ENCODE measurements around the gene ZBTB7C. TPM values are rescaled to one million over a fixed set of nuclear protein-coding genes. Genes with fewer than 3 reads are reported as not detected.
A peak's percentile ranks its signal among the peaks of the same experiment; 100 is the strongest.

ZBTB7C gene
- total and polyA plus RNA-seq, 2 of the 8 experiments (the other 6 are each of a cell fraction or from before 2014, with no cell fraction given) = 0.15 to 0.45 TPM

- FAIRE-seq (no peak), DNase-seq (ENCODE audit: low read depth in 1 of 2, low spot score in 2 of 2) (no peak)
- Histone ChIP-seq H4K8ac (ENCODE audit: extremely low read depth, insufficient read depth, low read length) (no peak overlapping the region), H3K36me3 (ENCODE audit: control insufficient read depth in 2 of 4, insufficient read depth in 4 of 4, low read length in 3 of 4) (no peaks in the 10 kb centered on the region; a peak in 1 of 8 replicates), H2BK5ac (ENCODE audit: low read depth, low read length) (no peak overlapping the region), H4K20me1 (replicated peaks in 1 of 2; ENCODE audit: control insufficient read depth in 1 of 2, insufficient read depth in 2 of 2, low read length in 2 of 2) (no peaks in the 10 kb centered on the region), H3K14ac (ENCODE audit: insufficient read length) (no peak overlapping the region), H3K4me2 (ENCODE audit: insufficient read depth in 1 of 2, low read depth in 2 of 2, low read length in 2 of 2) (peak overlapping the region in 1 of 2 experiments; percentile 16; a peak in 1 of 4 replicates), H3K23me2 (ENCODE audit: low read depth, low read length) (no peaks in the 10 kb centered on the region), H3K4me3 (ENCODE audit: extremely low read depth in 1 of 4, insufficient read depth in 2 of 4, low read depth in 3 of 4, low read length in 4 of 4) (no peak overlapping the region), H2BK15ac (ENCODE audit: low read length) (no peak overlapping the region), H3K4me1 (replicated peaks in 1 of 4; ENCODE audit: control insufficient read depth in 3 of 4, insufficient read depth in 4 of 4, low read length in 3 of 4) (peaks cover 0 to 13% (median 6%) of the 10 kb centered on the region in 4 experiments; a peak in 3 of 7 replicates), H4K5ac (ENCODE audit: insufficient read length, low read depth, low read length) (no peak overlapping the region), H2BK120ac (replicated peaks; ENCODE audit: low read depth, low read length) (no peak overlapping the region), H3K79me2 (ENCODE audit: control insufficient read depth in 1 of 2, insufficient read depth in 2 of 2, low read length in 2 of 2) (no peaks in the 10 kb centered on the region), H3K9ac (replicated peaks in 1 of 4; ENCODE audit: extremely low read depth in 1 of 4, low read depth in 3 of 4, low read length in 3 of 4) (no peak overlapping the region), H2AFZ (ENCODE audit: low read length) (peak overlapping the region; percentile 37; the same call in 1 of the 2 replicates), H4K91ac (replicated peaks; ENCODE audit: insufficient read length, low read length) (no peak overlapping the region), H3K27ac (ENCODE audit: low read depth, low read length) (no peak overlapping the region), H3K9me3 (ENCODE audit: insufficient read depth in 2 of 2, low read depth in 1 of 2, low read length in 1 of 2) (no peaks in the 10 kb centered on the region), H2BK20ac (ENCODE audit: low read length) (no peak overlapping the region), H2AK5ac (ENCODE audit: low read depth, low read length) (no peak overlapping the region), H3K56ac (replicated peaks; ENCODE audit: insufficient read length, low read depth, low read length) (no peak overlapping the region), H3K18ac (ENCODE audit: extremely low read depth, low read length) (no peak overlapping the region), H2BK12ac (ENCODE audit: low read depth, low read length) (no peak overlapping the region), H3K27me3 (replicated peaks in 1 of 4; ENCODE audit: control insufficient read depth in 3 of 4, extremely low read depth in 1 of 4, insufficient read depth in 3 of 4, low read length in 3 of 4) (no peaks in the 10 kb centered on the region), H3K79me1 (ENCODE audit: low read depth, low read length) (no peaks in the 10 kb centered on the region), H3K23ac (ENCODE audit: insufficient read length) (no peak overlapping the region), H3K4ac (replicated peaks; ENCODE audit: insufficient read length, low read depth, low read length) (no peak overlapping the region)
- WGBS, 2 experiments (ENCODE audit: extremely low coverage in 1 of 2, insufficient coverage in 1 of 2, insufficient read length in 1 of 2, insufficient replicate concordance in 2 of 2, low coverage in 1 of 2, low lambda C conversion rate in 2 of 2, missing lambda C conversion rate in 1 of 2) = 59% methylated on average over 6 of the region's 6 CpGs; no CpG with 5 or more reads in 1 of the 2 experiments
- no peak for TF ChIP-seq CBX8 (IDR thresholded peaks at IDR 0.05; ENCODE audit: borderline replicate concordance, low read depth, low read length)
- TF ChIP-seq GTF2F1 (IDR thresholded peaks at IDR 0.05; ENCODE audit: borderline replicate concordance, low read depth, low read length) = no peak
- TF ChIP-seq, protein P1, sequence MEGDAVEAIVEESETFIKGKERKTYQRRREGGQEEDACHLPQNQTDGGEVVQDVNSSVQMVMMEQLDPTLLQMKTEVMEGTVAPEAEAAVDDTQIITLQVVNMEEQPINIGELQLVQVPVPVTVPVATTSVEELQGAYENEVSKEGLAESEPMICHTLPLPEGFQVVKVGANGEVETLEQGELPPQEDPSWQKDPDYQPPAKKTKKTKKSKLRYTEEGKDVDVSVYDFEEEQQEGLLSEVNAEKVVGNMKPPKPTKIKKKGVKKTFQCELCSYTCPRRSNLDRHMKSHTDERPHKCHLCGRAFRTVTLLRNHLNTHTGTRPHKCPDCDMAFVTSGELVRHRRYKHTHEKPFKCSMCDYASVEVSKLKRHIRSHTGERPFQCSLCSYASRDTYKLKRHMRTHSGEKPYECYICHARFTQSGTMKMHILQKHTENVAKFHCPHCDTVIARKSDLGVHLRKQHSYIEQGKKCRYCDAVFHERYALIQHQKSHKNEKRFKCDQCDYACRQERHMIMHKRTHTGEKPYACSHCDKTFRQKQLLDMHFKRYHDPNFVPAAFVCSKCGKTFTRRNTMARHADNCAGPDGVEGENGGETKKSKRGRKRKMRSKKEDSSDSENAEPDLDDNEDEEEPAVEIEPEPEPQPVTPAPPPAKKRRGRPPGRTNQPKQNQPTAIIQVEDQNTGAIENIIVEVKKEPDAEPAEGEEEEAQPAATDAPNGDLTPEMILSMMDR (IDR thresholded peaks at IDR 0.05; ENCODE audit: control extremely low read depth in 1 of 3, insufficient read depth in 1 of 3, low read depth in 1 of 3, low read length in 3 of 3) = no peak
- no peak for TF ChIP-seq EP300 (IDR thresholded peaks at IDR 0.05; ENCODE audit: borderline replicate concordance in 1 of 2, low read depth in 2 of 2, low read length in 2 of 2)
- CTCF ChIA-PET (ENCODE audit: partially characterized antibody) = interaction anchor here (1.5 to 6.6 kb wide), 3 partner anchors 13 to 51 kb away, joined by 4 to 59 read pairs (median 12); no protein-coding TSS in a partner anchor
- POLR2A ChIA-PET (ENCODE audit: partially characterized antibody) = no interaction called here
These were observed 425.2 kb downstream of the ZBTB7C start for GRCh38 chr18:47983946-47984345.
